LHCN-M2 (cell line): ENCODE data around the gene RBM8A. TPM values are rescaled to one million over a fixed set of nuclear protein-coding genes. Genes with fewer than 3 reads are reported as not detected.
A peak's percentile ranks its signal among the peaks of the same experiment; 100 is the strongest.

Experiments
- DNase-seq: peaks from one replicate; pipeline ENCODE4 v3.0.0-alpha.2; 2012; ENCODE audit warnings: low read depth
- total RNA-seq: library from RNA; depleted of rRNA; stranded (reverse); fragments of >200 nt; gene quantifications from 2 replicates; pipeline ENCODE4 v1.2.3, GENCODE V29; 2014; rRNA removed

The RBM8A gene
- total RNA-seq, 1 experiment from 2014 or later, result 284 TPM

- peak; percentile 76 for DNase-seq
Measured at GRCh38 chr1:145884675-145885074, 42.6 kb downstream of the RBM8A start.

GRCh38 chr1:145879775-145880174 lies 47.5 kb downstream of the RBM8A start:
- no peak for DNase-seq

- no peak for DNase-seq
Measured at GRCh38 chr1:145878724-145879123, 48.6 kb downstream of the RBM8A start.

GRCh38 chr1:145877923-145878486 lies 49.3 kb downstream of the RBM8A start:
- no peak for DNase-seq

- DNase-seq, result no peak
Measured at GRCh38 chr1:145874646-145875045, 52.6 kb downstream of the RBM8A start.

GRCh38 chr1:145871994-145872924 lies 55.0 kb downstream of the RBM8A start:
- peak; percentile 62 for DNase-seq

Other genes starting within 250 kb of the RBM8A start
- 0.13 and 0.69 TPM in 2 replicates for gene PDZK1, start 220.1 kb downstream of the RBM8A start, total RNA-seq
- not detected in 2 replicates for gene CD160, start 208.0 kb downstream of the RBM8A start, total RNA-seq
- gene RNF115, start 103.4 kb downstream of the RBM8A start, total RNA-seq, result 10.4 and 13.3 TPM in 2 replicates
- gene POLR3C, start 103.3 kb downstream of the RBM8A start, total RNA-seq, result 36.5 and 43.6 TPM in 2 replicates
- gene NUDT17, start 81.9 kb downstream of the RBM8A start, total RNA-seq, result 2.4 and 5.6 TPM in 2 replicates
- gene PIAS3, start 68.4 kb downstream of the RBM8A start, total RNA-seq, result 44.1 and 49.4 TPM in 2 replicates
- gene ANKRD35, start 41.6 kb downstream of the RBM8A start, total RNA-seq, result 1.5 and 2.3 TPM in 2 replicates
- gene ITGA10, start 17.4 kb downstream of the RBM8A start, total RNA-seq, result 113 and 135 TPM in 2 replicates
- 38.7 and 40.1 TPM in 2 replicates for gene PEX11B, start 8.8 kb downstream of the RBM8A start, total RNA-seq
- 35.0 and 37.4 TPM in 2 replicates for gene LIX1L, start 30.5 kb upstream of the RBM8A start, total RNA-seq
- 2.9 and 3.1 TPM in 2 replicates for gene ANKRD34A, start 37.1 kb upstream of the RBM8A start, total RNA-seq
- gene POLR3GL, start 37.2 kb upstream of the RBM8A start, total RNA-seq, result 27.8 and 32.0 TPM in 2 replicates
- 104 and 114 TPM in 2 replicates for gene TXNIP, start 69.1 kb upstream of the RBM8A start, total RNA-seq
- gene HJV, start 94.3 kb upstream of the RBM8A start, total RNA-seq, result 0.13 and 1.2 TPM in 2 replicates
- 1.2 and 1.3 TPM in 2 replicates for gene NBPF10, start 217.3 kb upstream of the RBM8A start, total RNA-seq